Skeletal muscle tissue (tissue), 4 donors: ENCODE measurements around the gene NAV2. TPM values are rescaled to one million over a fixed set of nuclear protein-coding genes. Genes with fewer than 3 reads are reported as not detected.
A peak's percentile ranks its signal among the peaks of the same experiment; 100 is the strongest.

Experiments
- H3K27ac ChIP-seq: one replicate; pipeline ENCODE4 v1.7.0; 2013; ENCODE audit warnings: mild to moderate bottlenecking, low read depth, low read length, inconsistent platforms
- H3K27me3 ChIP-seq, 3 donors: one replicate each; pipeline ENCODE4 v1.7.0; 2013; ENCODE audit warnings: low read length in 3 of 3; ENCODE audit not compliant: control insufficient read depth in 3 of 3, insufficient read depth in 3 of 3
- H3K36me3 ChIP-seq, 3 donors: one replicate each; pipeline ENCODE4 v1.7.0; 2013; ENCODE audit warnings: low read length in 3 of 3; ENCODE audit not compliant: control insufficient read depth in 3 of 3, insufficient read depth in 3 of 3
- H3K4me1 ChIP-seq, 3 donors: one replicate each; pipeline ENCODE4 v1.7.0; 2013; ENCODE audit warnings: low read length in 3 of 3, mild to moderate bottlenecking in 3 of 3; ENCODE audit not compliant: control insufficient read depth in 3 of 3, insufficient read depth in 3 of 3
- H3K4me3 ChIP-seq, 3 donors: one replicate each; pipeline ENCODE4 v1.7.0; 2013; ENCODE audit warnings: low read length in 3 of 3
- H3K9ac ChIP-seq, 3 donors: one replicate each; pipeline ENCODE4 v1.7.0; 2013; ENCODE audit warnings: low read length in 3 of 3, mild to moderate bottlenecking in 3 of 3, moderate library complexity in 2 of 3, low read depth in 1 of 3
- H3K9me3 ChIP-seq, 3 donors: one replicate each; pipeline ENCODE4 v1.7.0; 2013; ENCODE audit warnings: low read length in 3 of 3; ENCODE audit not compliant: control insufficient read depth in 3 of 3
- total RNA-seq: library from RNA; depleted of rRNA; stranded (reverse); fragments of >200 nt; gene quantifications from one replicate; pipeline ENCODE4 v1.2.3, GENCODE V29; 2014
- donor health status: Osteomylitis.

Gene NAV2
- total RNA-seq, 1 donor from 2014 or later: 43.3 TPM

- no peaks in the 10 kb centered on the region for H3K27me3 ChIP-seq
- H3K9me3 ChIP-seq: no peaks in the 10 kb centered on the region
- H3K4me1 ChIP-seq: peaks cover 20 to 31% (median 23%) of the 10 kb centered on the region in 3 donors
- no peak overlapping the region for H3K9ac ChIP-seq
- H3K27ac ChIP-seq: no peak overlapping the region
- no peaks in the 10 kb centered on the region for H3K36me3 ChIP-seq
- H3K4me3 ChIP-seq: no peak overlapping the region
Observed at GRCh38 chr11:19864141-19865140, 151.8 kb downstream of the NAV2 start.

- Histone ChIP-seq H3K9me3 (no peaks in the 10 kb centered on the region), H3K27me3 (no peaks in the 10 kb centered on the region), H3K36me3 (no peaks in the 10 kb centered on the region), H3K9ac (no peak overlapping the region), H3K4me3 (no peak overlapping the region), H3K27ac (no peak overlapping the region), H3K4me1 (peaks cover 25 to 39% (median 28%) of the 10 kb centered on the region in 3 donors)
Observed at GRCh38 chr11:19866037-19866436, 153.4 kb downstream of the NAV2 start.

- Histone ChIP-seq H3K27ac (no peak overlapping the region), H3K27me3 (no peaks in the 10 kb centered on the region), H3K9me3 (no peaks in the 10 kb centered on the region), H3K36me3 (no peaks in the 10 kb centered on the region), H3K9ac (no peak overlapping the region), H3K4me3 (no peak overlapping the region), H3K4me1 (peaks cover 25 to 39% (median 28%) of the 10 kb centered on the region in 3 donors)
Observed at GRCh38 chr11:19866521-19866920, 153.9 kb downstream of the NAV2 start.

- no peaks in the 10 kb centered on the region for H3K36me3 ChIP-seq
- H3K4me3 ChIP-seq: no peak overlapping the region
- no peak overlapping the region for H3K27ac ChIP-seq
- no peaks in the 10 kb centered on the region for H3K27me3 ChIP-seq
- no peaks in the 10 kb centered on the region for H3K9me3 ChIP-seq
- H3K4me1 ChIP-seq: peaks cover 25 to 39% (median 28%) of the 10 kb centered on the region in 3 donors
- no peak overlapping the region for H3K9ac ChIP-seq
Observed at GRCh38 chr11:19867064-19867463, 154.4 kb downstream of the NAV2 start.

GRCh38 chr11:19868281-19868821 lies 155.7 kb downstream of the NAV2 start:
- Histone ChIP-seq H3K4me3 (peak overlapping the region; percentile 9 to 50 (median 28)), H3K36me3 (no peaks in the 10 kb centered on the region), H3K27me3 (no peaks in the 10 kb centered on the region), H3K4me1 (peaks cover 25 to 39% (median 28%) of the 10 kb centered on the region in 3 donors), H3K9ac (peak overlapping the region; percentile 23 to 55 (median 54)), H3K9me3 (no peaks in the 10 kb centered on the region), H3K27ac (peak overlapping the region; percentile 75)

- no peaks in the 10 kb centered on the region for H3K36me3 ChIP-seq
- no peaks in the 10 kb centered on the region for H3K27me3 ChIP-seq
- peak overlapping the region in 2 of 3 donors; percentile 23 to 54 for H3K9ac ChIP-seq
- H3K27ac ChIP-seq: peak overlapping the region; percentile 75
- H3K4me3 ChIP-seq: peak overlapping the region in 1 of 3 donors; percentile 9
- peaks cover 25 to 37% (median 28%) of the 10 kb centered on the region in 3 donors for H3K4me1 ChIP-seq
- H3K9me3 ChIP-seq: no peaks in the 10 kb centered on the region
Observed at GRCh38 chr11:19868871-19869270, 156.2 kb downstream of the NAV2 start.

- H3K4me1 ChIP-seq: peaks cover 20 to 31% (median 28%) of the 10 kb centered on the region in 3 donors
- H3K9me3 ChIP-seq: no peaks in the 10 kb centered on the region
- H3K27ac ChIP-seq: peak overlapping the region; percentile 75
- no peak overlapping the region for H3K4me3 ChIP-seq
- no peaks in the 10 kb centered on the region for H3K36me3 ChIP-seq
- no peaks in the 10 kb centered on the region for H3K27me3 ChIP-seq
- H3K9ac ChIP-seq: peak overlapping the region in 1 of 3 donors; percentile 23
Observed at GRCh38 chr11:19869466-19869865, 156.8 kb downstream of the NAV2 start.

- H3K27ac ChIP-seq: no peak overlapping the region
- H3K9me3 ChIP-seq: no peaks in the 10 kb centered on the region
- H3K4me3 ChIP-seq: no peak overlapping the region
- no peak overlapping the region for H3K9ac ChIP-seq
- no peaks in the 10 kb centered on the region for H3K36me3 ChIP-seq
- H3K27me3 ChIP-seq: no peaks in the 10 kb centered on the region
- H3K4me1 ChIP-seq: peaks cover 18 to 28% (median 28%) of the 10 kb centered on the region in 3 donors
Observed at GRCh38 chr11:19869946-19870589, 157.4 kb downstream of the NAV2 start.

- Histone ChIP-seq H3K27me3 (no peaks in the 10 kb centered on the region), H3K4me3 (no peak overlapping the region), H3K27ac (no peak overlapping the region), H3K36me3 (no peaks in the 10 kb centered on the region), H3K9ac (no peak overlapping the region), H3K4me1 (peaks cover 18 to 28% (median 28%) of the 10 kb centered on the region in 3 donors), H3K9me3 (no peaks in the 10 kb centered on the region)
Observed at GRCh38 chr11:19871531-19871930, 158.9 kb downstream of the NAV2 start.
